Activated CD8-positive, alpha-beta memory T cell treated with anti-CD3 and anti-CD28 coated beads, Interleukin-2, amount 10 ng/mL, durations not matched to agents 7 days and 5 days (primary cell): ENCODE measurements around the gene COX19. TPM values are rescaled to one million over a fixed set of nuclear protein-coding genes. Genes with fewer than 3 reads are reported as not detected.
"Not testable (repeated sequence)": the region's sequence is repeated elsewhere in the genome, so short reads cannot be mapped to it uniquely, and the experiment has no call there.

Experiments used
- ATAC-seq: fragments of 150-1000 bp; cut with Tn5 transposase; one replicate; pipeline ENCODE4 v1.10.0; 2021; ENCODE audit warnings: moderate library complexity
- CTCF ChIA-PET: fragments of 350-600 bp; sonication (Branson Sonifier 250); formaldehyde crosslinking; loops from one replicate; lab custom pipeline; 2021; ENCODE audit warnings: antibody characterized with exemption; lab: Charles Lee
- DNase-seq: peaks from one replicate; pipeline ENCODE4 v3.0.0-alpha.2; 2020
- H3K27ac Mint-ChIP-seq: one replicate; pipeline ENCODE4 v1.8.0; 2021; ENCODE audit warnings: mild to moderate bottlenecking, mixed read lengths
- H3K27me3 Mint-ChIP-seq: one replicate; pipeline ENCODE4 v1.8.0; 2021; ENCODE audit warnings: mixed read lengths
- H3K36me3 Mint-ChIP-seq: one replicate; pipeline ENCODE4 v1.8.0; 2021; ENCODE audit warnings: mild to moderate bottlenecking, mixed read lengths
- H3K4me1 Mint-ChIP-seq: one replicate; pipeline ENCODE4 v1.8.0; 2021; ENCODE audit warnings: mixed read lengths
- H3K4me3 Mint-ChIP-seq: one replicate; pipeline ENCODE4 v1.8.0; 2021; ENCODE audit warnings: mild to moderate bottlenecking, moderate library complexity, mixed read lengths
- H3K9me3 Mint-ChIP-seq: one replicate; pipeline ENCODE4 v1.8.0; 2022; ENCODE audit warnings: low read depth, mixed read lengths
- total RNA-seq, 2 experiments: library from RNA; stranded (reverse); gene quantifications; one replicate each; pipeline ENCODE4 v1.2.3, GENCODE V29; 2021

Gene COX19
- total RNA-seq, 2 experiments from 2014 or later: 18.7 to 18.9 TPM

DNA sequence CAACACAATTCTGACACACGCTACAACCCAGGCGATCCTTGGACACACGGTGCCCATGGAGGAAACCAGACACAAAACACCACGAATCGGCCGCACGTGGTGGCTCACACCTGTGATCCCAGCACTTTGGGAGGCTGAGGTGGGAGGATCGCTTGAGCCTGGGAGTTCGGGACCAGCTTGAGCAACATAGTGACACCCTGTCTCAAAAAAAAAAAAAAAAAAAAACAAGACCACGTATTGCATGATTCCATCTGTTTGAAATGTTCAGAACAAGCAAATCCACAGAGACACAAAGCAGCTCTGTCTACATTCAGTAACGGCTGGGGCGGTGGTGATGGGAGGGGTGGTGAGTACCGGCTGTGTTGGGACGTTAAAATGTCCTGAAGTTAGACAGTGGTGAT is 46.0 kb downstream of the COX19 start:
- no peak overlapping the region for H3K4me3 Mint-ChIP-seq
- DNase-seq: no peak
- H3K27ac Mint-ChIP-seq: peak overlapping the region; percentile 46
- H3K4me1 Mint-ChIP-seq: peaks cover 41% of the 10 kb centered on the region
- peaks cover 26% of the 10 kb centered on the region for H3K27me3 Mint-ChIP-seq
- ATAC-seq: no peak
- H3K36me3 Mint-ChIP-seq: peaks cover 6% of the 10 kb centered on the region
- H3K9me3 Mint-ChIP-seq: peaks cover 2% of the 10 kb centered on the region
- CTCF ChIA-PET: interaction anchor here (1.1 to 1.4 kb wide), 5 partner anchors 24 to 64 kb away, joined by 3 to 7 read pairs (median 3); no protein-coding TSS in a partner anchor

GRCh38 chr7:927031-927671 is 48.2 kb downstream of the COX19 start:
- CTCF ChIA-PET: interaction anchor here (0.7 kb wide), 1 partner anchor 139 kb away, joined by 3 read pairs; no protein-coding TSS in a partner anchor
- ATAC-seq (no peak), DNase-seq (no peak)
- Mint-ChIP-seq H3K36me3 (peaks cover 6% of the 10 kb centered on the region), H3K9me3 (peaks cover 2% of the 10 kb centered on the region), H3K4me3 (no peak overlapping the region), H3K4me1 (peaks cover 55% of the 10 kb centered on the region), H3K27ac (no peak overlapping the region), H3K27me3 (peaks cover 26% of the 10 kb centered on the region)

- Mint-ChIP-seq H3K4me1 (peaks cover 59% of the 10 kb centered on the region), H3K36me3 (peaks cover 6% of the 10 kb centered on the region), H3K27ac (peak overlapping the region; percentile 18), H3K27me3 (peaks cover 24% of the 10 kb centered on the region), H3K4me3 (no peak overlapping the region), H3K9me3 (peaks cover 2% of the 10 kb centered on the region)
- CTCF ChIA-PET: no interaction called here
- ATAC-seq (no peak), DNase-seq (no peak)
Observed at GRCh38 chr7:926061-927030, 49.0 kb downstream of the COX19 start.

DNA sequence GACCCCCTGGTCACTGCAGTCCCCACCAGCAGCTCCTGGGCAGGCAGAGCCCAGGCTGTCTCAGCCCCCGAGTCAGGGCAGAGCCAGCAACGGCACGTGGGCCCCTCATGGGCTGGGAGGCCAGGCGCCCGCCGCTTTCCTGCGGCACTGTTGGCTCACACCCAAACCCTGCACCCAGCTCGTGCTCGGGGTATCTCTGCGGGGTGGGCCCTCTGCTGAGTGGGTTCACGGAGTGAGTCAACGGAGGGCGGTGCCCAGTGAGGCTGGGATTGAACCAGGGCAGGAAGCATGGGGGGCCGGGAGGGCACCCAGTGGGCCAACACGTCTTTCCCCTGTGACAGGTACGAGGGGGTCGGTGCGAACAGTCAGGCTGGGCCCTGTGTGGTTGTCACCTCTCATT is 49.7 kb downstream of the COX19 start:
- Mint-ChIP-seq H3K9me3 (peaks cover 2% of the 10 kb centered on the region), H3K36me3 (peaks cover 6% of the 10 kb centered on the region), H3K27me3 (peaks cover 25% of the 10 kb centered on the region), H3K4me1 (peaks cover 61% of the 10 kb centered on the region), H3K4me3 (no peak overlapping the region), H3K27ac (peak overlapping the region; percentile 18)
- peak; percentile 85 for DNase-seq
- peak; percentile 11 for ATAC-seq
- CTCF ChIA-PET: interaction anchor here (1.0 to 1.4 kb wide), 2 partner anchors 14 to 251 kb away, joined by 4 read pairs; no protein-coding TSS in a partner anchor

- Mint-ChIP-seq H3K4me3 (peak overlapping the region; percentile 59), H3K36me3 (peaks cover 3% of the 10 kb centered on the region), H3K9me3 (no peaks in the 10 kb centered on the region), H3K27me3 (peaks cover 21% of the 10 kb centered on the region), H3K4me1 (peaks cover 54% of the 10 kb centered on the region), H3K27ac (peak overlapping the region; percentile 75)
- peak; percentile 49 for ATAC-seq
- DNase-seq: peak; percentile 85
- CTCF ChIA-PET: interaction anchor here (1.0 to 1.4 kb wide), 2 partner anchors 15 to 252 kb away, joined by 4 read pairs; no protein-coding TSS in a partner anchor
Observed at GRCh38 chr7:924541-925231, 50.7 kb downstream of the COX19 start.

DNA sequence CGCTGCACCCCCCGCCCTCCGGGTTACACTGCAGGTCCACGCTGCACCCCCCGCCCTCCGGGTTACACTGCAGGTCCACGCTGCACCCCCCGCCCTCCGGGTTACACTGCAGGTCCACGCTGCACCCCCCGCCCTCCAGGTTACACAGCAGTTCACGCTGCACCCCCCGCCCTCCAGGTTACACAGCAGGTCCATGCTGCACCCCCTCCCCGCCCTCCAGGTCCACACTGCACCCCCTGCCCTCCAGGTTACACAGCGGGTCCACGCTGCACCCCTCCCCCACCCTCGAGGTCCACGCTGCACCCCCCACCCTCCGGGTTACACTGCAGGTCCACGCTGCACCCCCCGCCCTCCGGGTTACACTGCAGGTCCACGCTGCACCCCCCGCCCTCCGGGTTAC is 51.3 kb downstream of the COX19 start:
- H3K27me3 Mint-ChIP-seq: peaks cover 19% of the 10 kb centered on the region
- CTCF ChIA-PET: interaction anchor here (0.8 kb wide), 1 partner anchor 141 kb away, joined by 3 read pairs; no protein-coding TSS in a partner anchor
- peaks cover 49% of the 10 kb centered on the region for H3K4me1 Mint-ChIP-seq
- not testable (repeated sequence) for H3K36me3 Mint-ChIP-seq, DNase-seq, H3K27ac Mint-ChIP-seq, H3K9me3 Mint-ChIP-seq, ATAC-seq
- H3K4me3 Mint-ChIP-seq: peak overlapping the region; percentile 59

DNA sequence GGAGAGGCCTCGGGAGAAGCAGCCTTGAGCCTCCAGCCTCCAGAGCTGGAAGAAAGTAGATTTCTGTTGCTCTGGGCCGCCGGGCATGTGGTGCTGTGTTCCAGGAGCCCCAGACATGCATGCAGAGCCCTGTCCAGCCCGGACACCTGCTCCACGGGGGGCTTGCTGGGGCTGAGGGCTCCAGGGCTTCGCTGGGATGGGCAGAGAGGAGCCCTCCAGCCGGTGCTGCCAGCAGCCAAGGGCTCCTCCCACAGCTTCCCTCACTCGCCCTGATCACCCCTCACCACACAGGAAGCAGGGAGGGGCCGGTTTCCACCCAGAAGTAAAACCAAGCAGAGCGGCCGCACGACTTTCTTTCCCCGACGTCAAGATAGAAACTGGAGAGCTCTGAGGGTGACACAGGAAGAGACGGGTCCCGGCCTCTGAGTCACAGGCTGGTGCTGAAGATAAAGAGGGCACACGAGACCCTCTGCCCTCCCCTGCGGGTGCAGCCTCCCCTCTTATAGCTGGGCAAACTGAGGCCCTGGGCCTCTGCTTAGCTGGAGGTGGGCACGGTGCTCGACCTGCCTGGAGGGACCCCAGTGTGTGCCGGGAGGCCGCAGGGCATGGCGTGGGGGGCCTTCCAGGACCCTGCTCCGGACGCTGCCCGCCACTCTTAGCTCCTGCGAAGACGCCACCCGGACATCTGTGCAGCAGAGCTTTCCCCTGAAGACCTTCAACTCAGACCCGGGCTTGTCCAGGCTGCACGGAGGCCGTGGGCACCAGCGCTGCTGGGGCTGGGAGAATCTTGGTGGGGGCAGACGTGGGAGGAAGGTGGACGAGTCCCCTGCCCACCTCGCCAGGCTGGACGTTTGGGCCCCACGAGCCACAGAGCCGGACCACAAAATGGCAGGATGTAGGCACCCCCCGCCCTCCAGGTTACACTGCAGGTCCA is 52.0 kb downstream of the COX19 start:
- H3K4me1 Mint-ChIP-seq: peaks cover 43% of the 10 kb centered on the region
- H3K27ac Mint-ChIP-seq: peak overlapping the region; percentile 87
- peak; percentile 82 for ATAC-seq
- H3K4me3 Mint-ChIP-seq: peak overlapping the region; percentile 67
- no peaks in the 10 kb centered on the region for H3K9me3 Mint-ChIP-seq
- peaks cover 1% of the 10 kb centered on the region for H3K36me3 Mint-ChIP-seq
- peaks cover 12% of the 10 kb centered on the region for H3K27me3 Mint-ChIP-seq
- peak; percentile 98 for DNase-seq
- CTCF ChIA-PET: interaction anchor here (0.7 to 2.3 kb wide), 7 partner anchors 10 to 253 kb away, joined by 3 to 7 read pairs (median 3); no protein-coding TSS in a partner anchor

DNA sequence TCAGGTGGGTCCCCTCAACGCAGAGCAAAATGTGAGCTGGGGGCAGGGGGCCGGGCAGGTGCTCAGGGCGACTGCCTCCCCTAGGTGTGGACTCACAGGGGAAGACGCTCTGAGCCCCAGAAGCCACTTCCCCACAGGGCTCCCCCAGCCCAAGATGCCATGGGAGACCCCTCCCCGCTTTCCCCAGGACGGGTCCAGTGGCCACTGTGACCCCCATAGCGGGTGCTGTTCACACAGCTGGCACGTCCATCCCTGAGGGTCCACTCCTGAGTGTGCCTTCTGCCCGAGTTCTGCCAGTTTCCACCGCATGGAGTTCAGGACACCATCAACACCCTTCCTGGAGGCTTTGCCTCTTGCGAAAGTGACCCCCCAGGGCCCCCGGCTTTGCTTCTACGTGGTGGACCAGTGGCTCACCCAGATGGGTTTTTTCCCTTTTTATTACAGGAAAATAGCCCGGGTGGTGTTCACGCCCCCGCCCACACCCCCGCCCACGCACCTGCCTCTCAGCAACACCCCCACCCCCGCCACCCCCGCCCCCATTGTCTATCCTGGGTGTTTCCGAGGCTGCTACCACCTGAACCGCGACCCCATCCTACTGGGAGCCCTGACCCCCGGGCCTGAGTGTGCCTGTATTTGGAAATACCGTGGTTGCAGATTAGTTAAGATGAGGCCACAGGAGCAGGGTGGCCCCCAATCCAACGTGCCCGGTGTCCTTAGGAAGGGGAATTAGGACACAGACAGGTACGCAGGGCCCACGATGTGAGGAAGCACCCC is 52.8 kb downstream of the COX19 start:
- Mint-ChIP-seq H3K27me3 (peaks cover 11% of the 10 kb centered on the region), H3K36me3 (peaks cover 1% of the 10 kb centered on the region), H3K27ac (peak overlapping the region; percentile 87), H3K4me3 (peak overlapping the region; percentile 67), H3K4me1 (peaks cover 42% of the 10 kb centered on the region), H3K9me3 (no peaks in the 10 kb centered on the region)
- no peak for ATAC-seq
- CTCF ChIA-PET: interaction anchor here (1.1 to 2.3 kb wide), 6 partner anchors 8 to 254 kb away, joined by 3 to 7 read pairs (median 4); no protein-coding TSS in a partner anchor
- peak; percentile 54 for DNase-seq

DNA sequence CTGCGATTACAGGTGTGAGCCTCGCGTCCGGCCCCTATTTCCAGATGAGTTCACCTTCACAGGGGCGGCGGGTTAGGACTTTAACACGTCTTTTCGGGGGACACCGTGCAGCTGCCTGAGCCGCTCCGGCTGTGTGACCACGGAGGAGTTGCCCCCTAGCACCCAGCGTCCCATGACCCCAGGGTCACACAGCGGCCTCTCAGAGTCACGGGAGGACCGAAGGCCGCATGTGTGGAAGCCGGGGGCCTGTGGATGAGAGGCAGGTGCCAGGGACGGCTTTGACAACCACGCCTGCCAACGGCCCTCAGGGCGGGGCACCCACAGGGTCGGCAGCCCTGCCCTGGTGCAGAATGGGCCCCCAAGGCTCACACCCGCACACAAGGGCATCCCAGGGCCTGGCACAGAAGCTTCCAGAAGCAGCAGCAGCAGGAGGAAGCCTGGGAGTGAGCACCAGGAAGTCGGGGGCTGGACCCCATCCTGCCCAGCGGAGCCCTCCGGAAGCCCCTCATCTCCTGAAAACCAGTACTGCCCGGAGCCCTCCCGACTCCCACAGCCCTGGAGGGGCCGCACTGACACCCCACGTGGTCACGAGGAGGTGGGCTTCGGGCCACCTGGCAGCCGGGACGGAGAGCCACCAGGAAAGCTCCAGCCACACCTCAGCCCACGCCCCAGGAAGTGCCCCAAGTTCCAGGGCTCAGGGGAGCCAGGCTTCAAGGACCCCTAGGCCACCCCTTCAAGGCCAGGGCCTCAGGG is 53.6 kb downstream of the COX19 start:
- no peak overlapping the region for H3K27ac Mint-ChIP-seq
- peaks cover 7% of the 10 kb centered on the region for H3K27me3 Mint-ChIP-seq
- peaks cover 42% of the 10 kb centered on the region for H3K4me1 Mint-ChIP-seq
- CTCF ChIA-PET: interaction anchor here (1.4 to 2.3 kb wide), 5 partner anchors 9 to 255 kb away, joined by 3 to 7 read pairs (median 5); no protein-coding TSS in a partner anchor
- no peak overlapping the region for H3K4me3 Mint-ChIP-seq
- H3K36me3 Mint-ChIP-seq: peaks cover 1% of the 10 kb centered on the region
- DNase-seq (no peak), ATAC-seq (no peak)
- H3K9me3 Mint-ChIP-seq: no peaks in the 10 kb centered on the region

- CTCF ChIA-PET: interaction anchor here (1.4 to 2.0 kb wide), 2 partner anchors 10 to 72 kb away, joined by 4 to 5 read pairs; no protein-coding TSS in a partner anchor
- no peak overlapping the region for H3K4me3 Mint-ChIP-seq
- H3K9me3 Mint-ChIP-seq: no peaks in the 10 kb centered on the region
- peaks cover 42% of the 10 kb centered on the region for H3K4me1 Mint-ChIP-seq
- no peak overlapping the region for H3K27ac Mint-ChIP-seq
- peaks cover 1% of the 10 kb centered on the region for H3K36me3 Mint-ChIP-seq
- peaks cover 7% of the 10 kb centered on the region for H3K27me3 Mint-ChIP-seq
- DNase-seq: peak; percentile 39
- ATAC-seq: no peak
Observed at GRCh38 chr7:921071-921461, 54.3 kb downstream of the COX19 start.
